Measurements from ENCODE around the gene PROSER2. TPM values are rescaled to one million over a fixed set of nuclear protein-coding genes. Genes with fewer than 3 reads are reported as not detected.

The PROSER2 gene
- total and polyA plus RNA-seq, 2 donors (not counting 3 experiments of a cell fraction or from before 2014, with no cell fraction given), result 5.9 to 22.6 TPM

DNA sequence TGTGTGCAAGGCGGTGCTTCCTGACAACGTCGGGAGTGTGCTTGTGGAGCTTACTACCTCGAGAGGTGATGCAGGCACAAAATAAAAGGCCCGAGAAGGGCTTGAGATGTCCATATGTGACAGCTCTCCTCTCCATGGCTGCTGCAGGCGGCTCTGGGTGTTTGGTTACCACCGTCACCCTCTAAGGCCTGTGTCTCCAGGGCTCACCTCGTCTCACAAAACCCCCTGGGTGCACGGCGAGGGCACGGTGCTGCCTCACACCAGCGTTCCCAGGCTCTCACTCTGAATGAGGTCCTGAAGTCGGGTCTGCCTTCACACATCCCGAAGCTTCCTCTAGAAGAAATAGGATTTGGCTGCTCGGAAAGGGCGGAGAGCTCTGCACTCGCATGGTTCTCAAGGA, 32.9 kb downstream of the PROSER2 start:
- no peak for DNase-seq (ENCODE audit: low read depth, low spot score)
- no peak overlapping the region for H2AFZ ChIP-seq (ENCODE audit: low read depth, low read length)
- no peak overlapping the region for H3K27ac ChIP-seq (ENCODE audit: insufficient read depth, low read depth, low read length)
- no TSS peak for BruUV-seq (replicated peaks)
- H3K9ac ChIP-seq (replicated peaks; ENCODE audit: extremely low read depth, insufficient read depth, low read length), result no peak overlapping the region
- H3K9me3 ChIP-seq (replicated peaks; ENCODE audit: control insufficient read depth, insufficient read depth, low read length), result no peaks in the 10 kb centered on the region
- no peaks in the 10 kb centered on the region for H3K27me3 ChIP-seq (ENCODE audit: control insufficient read depth in 2 of 2, insufficient read depth in 2 of 2, low read length in 2 of 2)
- dilution Hi-C loops (cut with MboI; ENCODE audit: extremely low pct_ligation_motif_present, low sequenced_read_pairs) (no loop called here), intact Hi-C loops (cut with micrococcal nuclease) (no loop called here)
- FAIRE-seq, result no peak
- ChIA-PET CTCF (no interaction called here), POLR2A (no interaction called here)
- H3K36me3 ChIP-seq (ENCODE audit: control insufficient read depth in 2 of 2, extremely low read depth in 1 of 2, insufficient read depth in 2 of 2, low read length in 2 of 2), result peaks cover 0 to 17% of the 10 kb centered on the region in 2 experiments
- no peaks in the 10 kb centered on the region for H3K9me1 ChIP-seq (replicated peaks; ENCODE audit: control insufficient read depth, extremely low read depth, insufficient read depth, low read length)
- H3K4me1 ChIP-seq (ENCODE audit: control insufficient read depth, extremely low read depth, insufficient read depth, low read length), result no peaks in the 10 kb centered on the region
- H3K4me2 ChIP-seq (ENCODE audit: insufficient read depth, low read length), result no peak overlapping the region
- H4K20me1 ChIP-seq (replicated peaks; ENCODE audit: control insufficient read depth, extremely low read depth, insufficient read depth, low read length), result no peaks in the 10 kb centered on the region
- no peak for TF ChIP-seq JUN (IDR thresholded peaks at IDR 0.05; ENCODE audit: borderline replicate concordance, insufficient read depth, insufficient read length, low read depth)
- TF ChIP-seq EZH2 (IDR thresholded peaks at IDR 0.05; ENCODE audit: borderline replicate concordance, low read depth, low read length, severe bottlenecking), result no peak
- TF ChIP-seq POLR2AphosphoS5 (IDR thresholded peaks at IDR 0.05; ENCODE audit: insufficient read depth, low read depth, low read length), result no peak
- no peak for TF ChIP-seq POLR2A (IDR thresholded peaks at IDR 0.05; ENCODE audit: low read depth, low read length)
- TF ChIP-seq, protein P1, sequence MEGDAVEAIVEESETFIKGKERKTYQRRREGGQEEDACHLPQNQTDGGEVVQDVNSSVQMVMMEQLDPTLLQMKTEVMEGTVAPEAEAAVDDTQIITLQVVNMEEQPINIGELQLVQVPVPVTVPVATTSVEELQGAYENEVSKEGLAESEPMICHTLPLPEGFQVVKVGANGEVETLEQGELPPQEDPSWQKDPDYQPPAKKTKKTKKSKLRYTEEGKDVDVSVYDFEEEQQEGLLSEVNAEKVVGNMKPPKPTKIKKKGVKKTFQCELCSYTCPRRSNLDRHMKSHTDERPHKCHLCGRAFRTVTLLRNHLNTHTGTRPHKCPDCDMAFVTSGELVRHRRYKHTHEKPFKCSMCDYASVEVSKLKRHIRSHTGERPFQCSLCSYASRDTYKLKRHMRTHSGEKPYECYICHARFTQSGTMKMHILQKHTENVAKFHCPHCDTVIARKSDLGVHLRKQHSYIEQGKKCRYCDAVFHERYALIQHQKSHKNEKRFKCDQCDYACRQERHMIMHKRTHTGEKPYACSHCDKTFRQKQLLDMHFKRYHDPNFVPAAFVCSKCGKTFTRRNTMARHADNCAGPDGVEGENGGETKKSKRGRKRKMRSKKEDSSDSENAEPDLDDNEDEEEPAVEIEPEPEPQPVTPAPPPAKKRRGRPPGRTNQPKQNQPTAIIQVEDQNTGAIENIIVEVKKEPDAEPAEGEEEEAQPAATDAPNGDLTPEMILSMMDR (IDR thresholded peaks at IDR 0.05; ENCODE audit: extremely low read depth in 1 of 2, insufficient read depth in 1 of 2, low read depth in 1 of 2, low read length in 2 of 2), result no peak
- no peak for TF ChIP-seq FOS (IDR thresholded peaks at IDR 0.05; ENCODE audit: borderline replicate concordance, insufficient read depth, low read length)
- TF ChIP-seq MYC (IDR thresholded peaks at IDR 0.05; ENCODE audit: low read depth, low read length), result no peak
- no peak for TF ChIP-seq GATA2 (IDR thresholded peaks at IDR 0.05; ENCODE audit: insufficient read depth, insufficient read length, low read depth, low read length)
- H3K79me2 ChIP-seq (ENCODE audit: control insufficient read depth, insufficient read depth, low read length), result no peaks in the 10 kb centered on the region
- H3K4me3 ChIP-seq (replicated peaks in 1 of 3; ENCODE audit: insufficient read depth in 1 of 3, low read depth in 1 of 3, low read length in 3 of 3), result no peak overlapping the region
